Mesenchymal stem cell (in vitro differentiated cells and primary cell): ENCODE results near the gene GRIK2.

ENCODE experiments used
- DNase-seq: peaks from one replicate; pipeline ENCODE4 v3.0.0-alpha.2; 2013
- H2AFZ ChIP-seq: one replicate; pipeline ENCODE4 v1.6.1; 2013; ENCODE audit warnings: low read depth, mild to moderate bottlenecking, control low read depth, inconsistent platforms, low read length, moderate library complexity
- H2AK5ac ChIP-seq: 2 replicates; pipeline ENCODE4 v1.6.1; 2013; ENCODE audit warnings: low read length, moderate library complexity, mild to moderate bottlenecking, inconsistent platforms; ENCODE audit not compliant: severe bottlenecking
- H2BK120ac ChIP-seq: one replicate; pipeline ENCODE4 v1.6.1; 2013; ENCODE audit warnings: low read depth, mild to moderate bottlenecking, inconsistent platforms, low read length, moderate library complexity
- H2BK12ac ChIP-seq, 2 experiments: one replicate each; pipeline ENCODE4 v1.6.1; 2013; ENCODE audit warnings: inconsistent platforms in 2 of 2, low read length in 2 of 2, mild to moderate bottlenecking in 2 of 2, moderate library complexity in 2 of 2, control low read depth in 1 of 2
- H2BK15ac ChIP-seq: one replicate; pipeline ENCODE4 v1.6.1; 2013; ENCODE audit warnings: mild to moderate bottlenecking, low read depth, inconsistent platforms; ENCODE audit not compliant: poor library complexity, severe bottlenecking
- H2BK5ac ChIP-seq: 2 replicates; pipeline ENCODE4 v1.6.1; 2013; ENCODE audit warnings: low read depth, mild to moderate bottlenecking, low read length, control low read depth, inconsistent platforms; ENCODE audit not compliant: poor library complexity, severe bottlenecking
- H3K14ac ChIP-seq, 2 experiments: one replicate each; pipeline ENCODE4 v1.6.1; 2013; ENCODE audit warnings: inconsistent platforms in 2 of 2, low read length in 2 of 2, control low read depth in 1 of 2, mild to moderate bottlenecking in 1 of 2, moderate library complexity in 1 of 2
- H3K18ac ChIP-seq, 2 experiments: one replicate each; pipeline ENCODE4 v1.6.1; 2013; ENCODE audit warnings: inconsistent platforms in 2 of 2, low read length in 2 of 2, control low read depth in 1 of 2, low read depth in 1 of 2, mild to moderate bottlenecking in 1 of 2
- H3K23ac ChIP-seq, 2 experiments: one replicate each; pipeline ENCODE4 v1.6.1; 2013; ENCODE audit warnings: inconsistent platforms in 2 of 2, low read length in 2 of 2, mild to moderate bottlenecking in 2 of 2, moderate library complexity in 2 of 2, control low read depth in 1 of 2
- H3K27ac ChIP-seq: 2 replicates; pipeline ENCODE4 v1.5.1; 2013; ENCODE audit warnings: mild to moderate bottlenecking, moderate library complexity, low read length, control low read depth, inconsistent platforms; ENCODE audit not compliant: poor library complexity, severe bottlenecking
- H3K27me3 ChIP-seq, 2 experiments: 2 replicates each; pipeline versions ENCODE4 v1.6.1 to v1.7.0; 2013; ENCODE audit warnings: low read length in 2 of 2, mild to moderate bottlenecking in 2 of 2, moderate library complexity in 2 of 2, control low read depth in 1 of 2, inconsistent platforms in 1 of 2; ENCODE audit not compliant: control insufficient read depth in 1 of 2, insufficient read depth in 1 of 2
- H3K36me3 ChIP-seq, 2 experiments: 2 replicates each; pipeline versions ENCODE4 v1.6.1 to v1.7.0; 2013; ENCODE audit warnings: low read length in 2 of 2, control low read depth in 1 of 2, inconsistent platforms in 1 of 2, low read depth in 1 of 2, mild to moderate bottlenecking in 1 of 2; ENCODE audit not compliant: insufficient read depth in 2 of 2, control insufficient read depth in 1 of 2
- H3K4ac ChIP-seq, 2 experiments: one replicate each; pipeline ENCODE4 v1.6.1; 2013; ENCODE audit warnings: inconsistent platforms in 2 of 2, low read length in 2 of 2, mild to moderate bottlenecking in 2 of 2, moderate library complexity in 2 of 2, control low read depth in 1 of 2, low read depth in 1 of 2
- H3K4me1 ChIP-seq: 2 replicates; pipeline ENCODE4 v1.6.1; 2013; ENCODE audit warnings: low read depth, low read length, control low read depth; ENCODE audit not compliant: control insufficient read depth, insufficient read depth
- H3K4me2 ChIP-seq: 2 replicates; pipeline ENCODE4 v1.6.1; 2013; ENCODE audit warnings: low read length, mild to moderate bottlenecking, inconsistent platforms; ENCODE audit not compliant: poor library complexity, severe bottlenecking
- H3K4me3 ChIP-seq, 2 experiments: 2 replicates each; pipeline versions ENCODE4 v1.5.1 to v1.7.0; 2013; ENCODE audit warnings: low read length in 2 of 2, mild to moderate bottlenecking in 2 of 2, control low read depth in 1 of 2, low read depth in 1 of 2; ENCODE audit not compliant: insufficient read depth in 1 of 2
- H3K79me1 ChIP-seq: replicated peaks from 2 replicates; pipeline ENCODE4 v1.6.1; 2013; ENCODE audit warnings: mild to moderate bottlenecking, control low read depth, low read length, inconsistent platforms; ENCODE audit not compliant: poor library complexity, severe bottlenecking
- H3K9ac ChIP-seq: 2 replicates; pipeline ENCODE4 v1.7.0; 2013; ENCODE audit warnings: mild to moderate bottlenecking, low read length, moderate library complexity
- H3K9me3 ChIP-seq: 2 replicates; pipeline ENCODE4 v1.7.0; 2013; ENCODE audit warnings: mild to moderate bottlenecking, low read length; ENCODE audit not compliant: control insufficient read depth
- H4K8ac ChIP-seq: one replicate; pipeline ENCODE4 v1.6.1; 2013; ENCODE audit warnings: inconsistent platforms, mild to moderate bottlenecking, low read length, moderate library complexity
- H4K91ac ChIP-seq: one replicate; pipeline ENCODE4 v1.6.1; 2013; ENCODE audit warnings: mild to moderate bottlenecking, low read length, inconsistent platforms
- WGBS: methylation state at CpG from one replicate; pipeline ENCODE4 v1.1.7; 2013; ENCODE audit warnings: mixed read lengths; 5-methylcytosine and 5-hydroxymethylcytosine counted together

GRIK2 gene

GRCh38 chr6:101876431-101876830 lies 482.9 kb downstream of the GRIK2 start:
- Histone ChIP-seq H3K18ac (no peak overlapping the region), H3K4me1 (no peaks in the 10 kb centered on the region), H3K4me2 (no peak overlapping the region), H2BK120ac (no peak overlapping the region), H2AFZ (no peak overlapping the region), H3K4ac (no peak overlapping the region), H4K91ac (no peak overlapping the region), H3K4me3 (no peak overlapping the region), H2BK5ac (no peak overlapping the region), H2BK12ac (no peak overlapping the region), H3K27me3 (no peaks in the 10 kb centered on the region), H2BK15ac (no peak overlapping the region), H3K9ac (no peak overlapping the region), H3K9me3 (no peaks in the 10 kb centered on the region), H3K27ac (no peak overlapping the region), H3K79me1 (no peaks in the 10 kb centered on the region), H2AK5ac (no peak overlapping the region), H3K36me3 (no peaks in the 10 kb centered on the region), H3K14ac (no peak overlapping the region), H3K23ac (no peak overlapping the region), H4K8ac (no peak overlapping the region)
- no peak for DNase-seq

- Histone ChIP-seq H2BK120ac (no peak overlapping the region), H3K14ac (no peak overlapping the region), H3K4me3 (no peak overlapping the region), H4K8ac (no peak overlapping the region), H3K4me1 (no peaks in the 10 kb centered on the region), H3K27ac (no peak overlapping the region), H3K79me1 (no peaks in the 10 kb centered on the region), H4K91ac (no peak overlapping the region), H3K23ac (no peak overlapping the region), H3K18ac (no peak overlapping the region), H2BK5ac (no peak overlapping the region), H3K4me2 (no peak overlapping the region), H3K36me3 (no peaks in the 10 kb centered on the region), H3K9ac (no peak overlapping the region), H2BK15ac (no peak overlapping the region), H2AK5ac (no peak overlapping the region), H3K27me3 (no peaks in the 10 kb centered on the region), H3K9me3 (no peaks in the 10 kb centered on the region), H2BK12ac (no peak overlapping the region), H2AFZ (no peak overlapping the region), H3K4ac (no peak overlapping the region)
- 92% methylated on average over 6 of the region's 7 CpGs for WGBS
- no peak for DNase-seq
These were observed 485.2 kb downstream of the GRIK2 start for GRCh38 chr6:101878554-101879276.

DNA sequence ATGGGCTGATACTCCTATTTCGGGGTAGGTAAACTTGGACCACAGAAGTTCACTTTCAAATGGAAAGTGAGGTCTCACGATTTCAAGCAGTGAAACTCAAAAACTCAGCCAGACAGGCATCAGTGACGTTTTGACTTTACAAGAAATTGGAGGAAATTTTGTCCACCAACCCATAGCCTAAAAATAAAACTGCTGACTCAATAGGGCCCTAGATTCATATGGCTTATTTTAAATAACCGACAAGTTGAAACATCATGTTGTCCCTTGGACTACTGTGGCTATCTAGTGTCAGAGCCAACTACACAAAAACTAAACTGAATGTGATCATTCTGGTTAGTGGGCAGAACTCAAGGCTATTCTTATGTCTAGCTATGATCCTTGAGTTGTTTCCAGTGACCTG lies 486.3 kb downstream of the GRIK2 start:
- no peak overlapping the region for H2BK12ac ChIP-seq
- H2BK120ac ChIP-seq = no peak overlapping the region
- H3K9ac ChIP-seq = no peak overlapping the region
- H3K79me1 ChIP-seq = no peaks in the 10 kb centered on the region
- no peak overlapping the region for H2AFZ ChIP-seq
- H4K8ac ChIP-seq = no peak overlapping the region
- H3K4me1 ChIP-seq = no peaks in the 10 kb centered on the region
- 90% methylated on average over 4 of the region's 4 CpGs for WGBS
- no peak overlapping the region for H3K4ac ChIP-seq
- no peak overlapping the region for H2BK15ac ChIP-seq
- no peak for DNase-seq
- H3K14ac ChIP-seq = no peak overlapping the region
- H2AK5ac ChIP-seq = no peak overlapping the region
- no peaks in the 10 kb centered on the region for H3K9me3 ChIP-seq
- H3K4me2 ChIP-seq = no peak overlapping the region
- H3K27ac ChIP-seq = no peak overlapping the region
- no peak overlapping the region for H4K91ac ChIP-seq
- no peak overlapping the region for H3K4me3 ChIP-seq
- H3K27me3 ChIP-seq = no peaks in the 10 kb centered on the region
- H2BK5ac ChIP-seq = no peak overlapping the region
- H3K18ac ChIP-seq = no peak overlapping the region
- no peak overlapping the region for H3K23ac ChIP-seq
- H3K36me3 ChIP-seq = no peaks in the 10 kb centered on the region

- no peak overlapping the region for H3K4me2 ChIP-seq
- H2BK5ac ChIP-seq = no peak overlapping the region
- no peak overlapping the region for H2BK120ac ChIP-seq
- H2BK12ac ChIP-seq = no peak overlapping the region
- no peak overlapping the region for H4K8ac ChIP-seq
- no peak overlapping the region for H3K18ac ChIP-seq
- H2BK15ac ChIP-seq = no peak overlapping the region
- H3K79me1 ChIP-seq = no peaks in the 10 kb centered on the region
- no peak overlapping the region for H3K14ac ChIP-seq
- 87% methylated on average over 3 of the region's 3 CpGs for WGBS
- no peaks in the 10 kb centered on the region for H3K9me3 ChIP-seq
- no peak overlapping the region for H3K4ac ChIP-seq
- H2AK5ac ChIP-seq = no peak overlapping the region
- no peaks in the 10 kb centered on the region for H3K4me1 ChIP-seq
- no peak overlapping the region for H3K27ac ChIP-seq
- H3K23ac ChIP-seq = no peak overlapping the region
- peak; percentile 3 for DNase-seq
- no peaks in the 10 kb centered on the region for H3K27me3 ChIP-seq
- H3K4me3 ChIP-seq = no peak overlapping the region
- H2AFZ ChIP-seq = no peak overlapping the region
- no peaks in the 10 kb centered on the region for H3K36me3 ChIP-seq
- H4K91ac ChIP-seq = no peak overlapping the region
- no peak overlapping the region for H3K9ac ChIP-seq
These were observed 490.0 kb downstream of the GRIK2 start for GRCh38 chr6:101883505-101883904.
